Activated T-cell treated with anti-CD3 and anti-CD28 coated beads, Interleukin-2, amount 50 U/mL, for 72 hours (primary cell): Measurements from ENCODE around the gene TSPAN15. TPM values are rescaled to one million over a fixed set of nuclear protein-coding genes. Genes with fewer than 3 reads are reported as not detected.
A peak's percentile ranks its signal among the peaks of the same experiment; 100 is the strongest.
"Not testable (repeated sequence)": the region's sequence is repeated elsewhere in the genome, so short reads cannot be mapped to it uniquely, and the experiment has no call there.

Experiments
- ATAC-seq, 2 donors: fragments of 150-1000 bp; cut with Tn5 transposase; replicated peaks in 1 of 2; 2 replicates each; pipeline ENCODE4 v1.10.0; 2021; ENCODE audit warnings: moderate library complexity in 2 of 2, mild to moderate bottlenecking in 1 of 2
- DNase-seq, 2 donors: peaks; one replicate each; pipeline ENCODE4 v3.0.0; 2021 to 2022; ENCODE audit warnings: mixed read lengths in 1 of 2
- H3K27ac Mint-ChIP-seq: one replicate; pipeline ENCODE4 v1.8.0; 2022; ENCODE audit warnings: mild to moderate bottlenecking, moderate library complexity, mixed read lengths
- H3K27me3 Mint-ChIP-seq: one replicate; pipeline ENCODE4 v1.8.0; 2022; ENCODE audit warnings: low read depth, mixed read lengths
- H3K36me3 Mint-ChIP-seq, 2 donors: one replicate each; pipeline ENCODE4 v1.8.0; 2022; ENCODE audit warnings: mixed read lengths in 2 of 2, mild to moderate bottlenecking in 1 of 2; ENCODE audit not compliant: insufficient read depth in 2 of 2
- H3K4me1 Mint-ChIP-seq: one replicate; pipeline ENCODE4 v1.8.0; 2022; ENCODE audit warnings: low read depth, mixed read lengths
- H3K4me3 Mint-ChIP-seq, 2 donors: one replicate each; pipeline ENCODE4 v1.8.0; 2022; ENCODE audit warnings: mild to moderate bottlenecking in 2 of 2, mixed read lengths in 2 of 2, moderate library complexity in 2 of 2
- H3K9me3 Mint-ChIP-seq, 2 donors: one replicate each; pipeline ENCODE4 v1.8.0; 2022; ENCODE audit warnings: mixed read lengths in 2 of 2
- total RNA-seq, 2 donors: library from RNA; stranded (reverse); gene quantifications; one replicate each; pipeline ENCODE4 v1.2.3, GENCODE V29; 2022

TSPAN15 gene
- total RNA-seq, 2 donors from 2014 or later: 1.5 to 1.8 TPM

GRCh38 chr10:69481305-69481704, 30.0 kb downstream of the TSPAN15 start:
- H3K4me1 Mint-ChIP-seq: no peaks in the 10 kb centered on the region
- ATAC-seq (no peak), DNase-seq (no peak)
- no peak overlapping the region for H3K27ac Mint-ChIP-seq
- H3K9me3 Mint-ChIP-seq: no peaks in the 10 kb centered on the region
- H3K4me3 Mint-ChIP-seq: no peak overlapping the region
- H3K36me3 Mint-ChIP-seq: no peaks in the 10 kb centered on the region
- no peaks in the 10 kb centered on the region for H3K27me3 Mint-ChIP-seq

- peak overlapping the region; percentile 56 for H3K27ac Mint-ChIP-seq
- no peaks in the 10 kb centered on the region for H3K9me3 Mint-ChIP-seq
- no peak for DNase-seq
Observed at GRCh38 chr10:69481811-69482524, 30.7 kb downstream of the TSPAN15 start.

GRCh38 chr10:69483963-69484362, 32.7 kb downstream of the TSPAN15 start:
- Mint-ChIP-seq H3K9me3 (peaks cover 4 to 7% of the 10 kb centered on the region in 2 donors), H3K27ac (no peak overlapping the region), H3K27me3 (no peaks in the 10 kb centered on the region), H3K4me3 (no peak overlapping the region), H3K4me1 (no peaks in the 10 kb centered on the region), H3K36me3 (peaks cover 7 to 8% of the 10 kb centered on the region in 2 donors)
- ATAC-seq (no peak), DNase-seq (no peak)

More at GRCh38 chr10:69481811-69482524, 30.7 kb downstream of the TSPAN15 start:
- Mint-ChIP-seq H3K4me1 (no peaks in the 10 kb centered on the region), H3K27me3 (no peaks in the 10 kb centered on the region), H3K36me3 (no peaks in the 10 kb centered on the region), H3K4me3 (no peak overlapping the region)
- ATAC-seq: no peak

- H3K9me3 Mint-ChIP-seq: peaks cover 4 to 7% of the 10 kb centered on the region in 2 donors
- H3K27ac Mint-ChIP-seq: no peak overlapping the region
- H3K4me3 Mint-ChIP-seq: no peak overlapping the region
- DNase-seq (no peak), ATAC-seq (no peak)
- H3K27me3 Mint-ChIP-seq: no peaks in the 10 kb centered on the region
- H3K4me1 Mint-ChIP-seq: no peaks in the 10 kb centered on the region
- peaks cover 7 to 8% of the 10 kb centered on the region in 2 donors for H3K36me3 Mint-ChIP-seq
Observed at GRCh38 chr10:69484736-69485135, 33.5 kb downstream of the TSPAN15 start.

GRCh38 chr10:69486922-69487730, 35.9 kb downstream of the TSPAN15 start:
- no peak overlapping the region for H3K27ac Mint-ChIP-seq

GRCh38 chr10:69488149-69488844, 37.0 kb downstream of the TSPAN15 start:
- not testable (repeated sequence) for H3K4me1 Mint-ChIP-seq, DNase-seq, H3K27me3 Mint-ChIP-seq, H3K36me3 Mint-ChIP-seq, H3K9me3 Mint-ChIP-seq, H3K27ac Mint-ChIP-seq, H3K4me3 Mint-ChIP-seq, ATAC-seq

More at GRCh38 chr10:69486922-69487730, 35.9 kb downstream of the TSPAN15 start:
- Mint-ChIP-seq H3K4me3 (no peak overlapping the region), H3K4me1 (no peaks in the 10 kb centered on the region), H3K27me3 (no peaks in the 10 kb centered on the region), H3K36me3 (peaks cover 7 to 8% of the 10 kb centered on the region in 2 donors), H3K9me3 (peaks cover 4 to 7% of the 10 kb centered on the region in 2 donors)
- DNase-seq (no peak), ATAC-seq (no peak)

GRCh38 chr10:69488856-69489255, 37.6 kb downstream of the TSPAN15 start:
- not testable (repeated sequence) for H3K9me3 Mint-ChIP-seq, H3K4me1 Mint-ChIP-seq, H3K4me3 Mint-ChIP-seq, ATAC-seq, DNase-seq, H3K27me3 Mint-ChIP-seq, H3K36me3 Mint-ChIP-seq, H3K27ac Mint-ChIP-seq

GRCh38 chr10:69489506-69490090, 38.3 kb downstream of the TSPAN15 start:
- Mint-ChIP-seq H3K36me3 (peaks cover 7 to 8% of the 10 kb centered on the region in 2 donors), H3K9me3 (peaks cover 4 to 7% of the 10 kb centered on the region in 2 donors)
- no peak for DNase-seq

GRCh38 chr10:69490876-69491275, 39.6 kb downstream of the TSPAN15 start:
- Mint-ChIP-seq H3K4me3 (no peak overlapping the region), H3K4me1 (no peaks in the 10 kb centered on the region), H3K9me3 (peaks cover 4 to 7% of the 10 kb centered on the region in 2 donors), H3K27me3 (no peaks in the 10 kb centered on the region), H3K36me3 (peaks cover 7 to 8% of the 10 kb centered on the region in 2 donors), H3K27ac (no peak overlapping the region)
- DNase-seq: no peak
- no peak for ATAC-seq

More at GRCh38 chr10:69489506-69490090, 38.3 kb downstream of the TSPAN15 start:
- Mint-ChIP-seq H3K27me3 (no peaks in the 10 kb centered on the region), H3K27ac (no peak overlapping the region), H3K4me3 (no peak overlapping the region), H3K4me1 (no peaks in the 10 kb centered on the region)
- ATAC-seq: no peak

- Mint-ChIP-seq H3K27me3 (no peaks in the 10 kb centered on the region), H3K4me3 (no peak overlapping the region), H3K4me1 (no peaks in the 10 kb centered on the region)
Observed at GRCh38 chr10:69491611-69492010, 40.3 kb downstream of the TSPAN15 start.

GRCh38 chr10:69492091-69492745, 41.0 kb downstream of the TSPAN15 start:
- Mint-ChIP-seq H3K4me1 (no peaks in the 10 kb centered on the region), H3K36me3 (peaks cover 7 to 8% of the 10 kb centered on the region in 2 donors), H3K4me3 (no peak overlapping the region), H3K27me3 (no peaks in the 10 kb centered on the region), H3K27ac (no peak overlapping the region), H3K9me3 (peaks cover 4 to 7% of the 10 kb centered on the region in 2 donors)
- ATAC-seq (no peak), DNase-seq (no peak)

More at GRCh38 chr10:69491611-69492010, 40.3 kb downstream of the TSPAN15 start:
- ATAC-seq (no peak), DNase-seq (no peak)
- Mint-ChIP-seq H3K9me3 (peaks cover 4 to 7% of the 10 kb centered on the region in 2 donors), H3K36me3 (peaks cover 7 to 8% of the 10 kb centered on the region in 2 donors), H3K27ac (no peak overlapping the region)

- Mint-ChIP-seq H3K4me1 (no peaks in the 10 kb centered on the region), H3K9me3 (peaks cover 4 to 7% of the 10 kb centered on the region in 2 donors), H3K27me3 (no peaks in the 10 kb centered on the region), H3K4me3 (no peak overlapping the region), H3K36me3 (peaks cover 4 to 7% of the 10 kb centered on the region in 2 donors), H3K27ac (no peak overlapping the region)
- no peak for ATAC-seq
- DNase-seq: no peak
Observed at GRCh38 chr10:69492746-69493462, 41.6 kb downstream of the TSPAN15 start.
